CD4-positive, alpha-beta memory T cell (primary cell): ENCODE measurements around the gene DNM2. TPM values are rescaled to one million over a fixed set of nuclear protein-coding genes. Genes with fewer than 3 reads are reported as not detected.
A peak's percentile ranks its signal among the peaks of the same experiment; 100 is the strongest.

Experiments
- CTCF ChIA-PET: fragments of 350-600 bp; sonication (Branson Sonifier 250); formaldehyde crosslinking; loops from one replicate; lab custom pipeline; 2021; ENCODE audit warnings: inconsistent platforms; ENCODE audit not compliant: partially characterized antibody; lab: Charles Lee
- POLR2A ChIA-PET: fragments of 350-600 bp; sonication (Branson Sonifier 250); formaldehyde crosslinking; loops from one replicate; lab custom pipeline; 2021; ENCODE audit not compliant: partially characterized antibody; lab: Charles Lee
- DNase-seq, 5 donors: peaks; one replicate each; pipeline versions ENCODE4 v3.0.0 to v3.0.0-alpha.2; 2020 to 2022; ENCODE audit warnings: mixed read lengths in 1 of 5
- H3K27ac ChIP-seq: one replicate; pipeline ENCODE4 v1.7.0; 2013; ENCODE audit warnings: low read depth, low read length
- H3K27me3 ChIP-seq: 2 replicates; pipeline ENCODE4 v1.7.0; 2013; ENCODE audit warnings: mild to moderate bottlenecking, low read length, moderate library complexity; ENCODE audit not compliant: insufficient read depth
- H3K36me3 ChIP-seq: 2 replicates; pipeline ENCODE4 v1.7.0; 2013; ENCODE audit warnings: mild to moderate bottlenecking, low read length, moderate library complexity; ENCODE audit not compliant: insufficient read depth
- H3K4me1 ChIP-seq: 2 replicates; pipeline ENCODE4 v1.7.0; 2013; ENCODE audit warnings: mild to moderate bottlenecking, low read length, moderate library complexity; ENCODE audit not compliant: insufficient read depth
- H3K4me3 ChIP-seq, 2 donors: one replicate each; pipeline ENCODE4 v1.7.0; 2013; ENCODE audit warnings: low read length in 2 of 2, mild to moderate bottlenecking in 1 of 2
- H3K9me3 ChIP-seq, 2 donors: one replicate each; pipeline ENCODE4 v1.7.0; 2013; ENCODE audit warnings: low read length in 2 of 2, control low read depth in 1 of 2; ENCODE audit not compliant: control insufficient read depth in 1 of 2
- H3K27ac Mint-ChIP-seq, 7 donors: one replicate each; pipeline ENCODE4 v1.8.0; 2020 to 2021; ENCODE audit warnings: mixed read lengths in 7 of 7, mild to moderate bottlenecking in 6 of 7, inconsistent platforms in 3 of 7, moderate library complexity in 3 of 7
- H3K27me3 Mint-ChIP-seq, 2 donors: one replicate each; pipeline ENCODE4 v1.8.0; 2020 to 2021; ENCODE audit warnings: mixed read lengths in 2 of 2
- H3K36me3 Mint-ChIP-seq, 2 donors: one replicate each; pipeline ENCODE4 v1.8.0; 2020 to 2021; ENCODE audit warnings: mixed read lengths in 2 of 2, inconsistent platforms in 1 of 2, mild to moderate bottlenecking in 1 of 2
- H3K4me1 Mint-ChIP-seq, 4 donors: one replicate each; pipeline ENCODE4 v1.8.0; 2020 to 2021; ENCODE audit warnings: mixed read lengths in 4 of 4, mild to moderate bottlenecking in 1 of 4
- H3K4me3 Mint-ChIP-seq, 8 donors: one replicate each; pipeline ENCODE4 v1.8.0; 2020 to 2021; ENCODE audit warnings: mixed read lengths in 8 of 8, mild to moderate bottlenecking in 7 of 8, moderate library complexity in 6 of 8, inconsistent platforms in 3 of 8
- H3K9me3 Mint-ChIP-seq, 8 donors: one replicate each; pipeline ENCODE4 v1.8.0; 2020 to 2021; ENCODE audit warnings: mixed read lengths in 8 of 8, mild to moderate bottlenecking in 5 of 8, inconsistent platforms in 3 of 8, moderate library complexity in 1 of 8
- intact Hi-C: fragments of 100-400 bp; cut with micrococcal nuclease; formaldehyde crosslinking; loops from one replicate; pipeline ENCODE4 v1.15.1; 2023
- polyA plus RNA-seq, 2 donors: library from polyadenylated mRNA; unstranded; fragments of 300-500 nt; fragmentation: Illumina TruSeq; gene quantifications; one replicate each; pipeline ENCODE4 v1.2.3, GENCODE V29; 2021
- total RNA-seq, 2 experiments: library from RNA; stranded (reverse); gene quantifications; one replicate each; pipeline ENCODE4 v1.2.3, GENCODE V29; 2021

DNM2 gene
- total and polyA plus RNA-seq, 4 experiments from 2014 or later: 46.3 to 272 (median 174) TPM

DNA sequence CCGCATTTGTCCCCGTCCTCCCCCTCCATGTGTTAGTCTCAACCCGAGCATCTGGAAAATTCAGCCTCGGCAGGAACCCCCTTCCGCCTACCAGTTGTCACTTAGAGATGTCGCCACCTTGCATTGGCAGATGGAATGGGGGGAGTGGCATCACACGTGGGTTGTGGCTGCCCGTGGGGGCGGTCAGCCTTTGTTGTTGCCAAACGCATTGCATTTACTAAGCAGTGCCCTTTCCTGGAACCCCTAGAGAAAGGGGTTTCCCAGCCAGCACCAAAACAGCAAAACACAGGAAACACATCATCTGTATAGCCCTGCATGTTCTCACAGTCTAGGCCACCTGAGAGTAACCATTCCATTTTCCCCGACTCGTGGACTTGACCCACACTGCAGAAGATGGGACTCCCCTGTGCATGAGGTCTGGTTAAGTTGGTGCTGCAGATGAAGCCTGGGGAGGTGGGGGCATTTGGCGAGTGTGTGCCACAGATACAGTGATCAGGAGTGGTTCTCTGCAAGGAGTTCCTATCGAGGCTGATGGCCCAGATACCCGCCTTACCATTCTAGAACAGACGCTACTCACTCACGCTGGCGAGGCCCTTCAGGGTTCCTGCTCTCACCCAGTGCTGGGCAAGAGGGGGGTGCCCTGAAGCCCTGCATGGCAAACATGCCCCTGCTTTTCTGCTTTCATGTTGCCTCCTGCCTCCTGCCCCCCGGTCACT lies 79.8 kb downstream of the DNM2 start:
- H3K27ac Mint-ChIP-seq: peak overlapping the region; percentile 97 to 99 (median 98)
- H3K9me3 ChIP-seq: no peaks in the 10 kb centered on the region
- H3K27me3 Mint-ChIP-seq: no peaks in the 10 kb centered on the region
- H3K36me3 ChIP-seq: peaks cover 55% of the 10 kb centered on the region
- peak; percentile 85 to 97 (median 88) for DNase-seq
- peaks cover 40% of the 10 kb centered on the region for H3K4me1 ChIP-seq
- H3K27ac ChIP-seq: peak overlapping the region; percentile 75
- intact Hi-C loops: loop anchor here (1.0 kb wide), 2 partner anchors 67 to 80 kb away; no protein-coding TSS in a partner anchor
- CTCF ChIA-PET: interaction anchor here (0.9 to 1.2 kb wide), 2 partner anchors 68 to 80 kb away, joined by 3 to 6 read pairs; partner anchors contain the start of gene DNM2
- H3K4me1 Mint-ChIP-seq: peaks cover 20 to 45% (median 29%) of the 10 kb centered on the region in 4 donors
- no peaks in the 10 kb centered on the region for H3K27me3 ChIP-seq
- H3K36me3 Mint-ChIP-seq: peaks cover 25 to 64% of the 10 kb centered on the region in 2 donors
- H3K4me3 ChIP-seq: peak overlapping the region in 1 of 2 donors; percentile 29
- peak overlapping the region; percentile 78 to 90 (median 86) for H3K4me3 Mint-ChIP-seq
- POLR2A ChIA-PET: interaction anchor here (0.7 to 2.7 kb wide), 7 partner anchors 34 to 147 kb away, joined by 3 to 11 read pairs (median 3); partner anchors contain the start of genes DNM2, QTRT1 and TMED1
- H3K9me3 Mint-ChIP-seq: peaks cover 0 to 2% (median 0%) of the 10 kb centered on the region in 8 donors

DNA sequence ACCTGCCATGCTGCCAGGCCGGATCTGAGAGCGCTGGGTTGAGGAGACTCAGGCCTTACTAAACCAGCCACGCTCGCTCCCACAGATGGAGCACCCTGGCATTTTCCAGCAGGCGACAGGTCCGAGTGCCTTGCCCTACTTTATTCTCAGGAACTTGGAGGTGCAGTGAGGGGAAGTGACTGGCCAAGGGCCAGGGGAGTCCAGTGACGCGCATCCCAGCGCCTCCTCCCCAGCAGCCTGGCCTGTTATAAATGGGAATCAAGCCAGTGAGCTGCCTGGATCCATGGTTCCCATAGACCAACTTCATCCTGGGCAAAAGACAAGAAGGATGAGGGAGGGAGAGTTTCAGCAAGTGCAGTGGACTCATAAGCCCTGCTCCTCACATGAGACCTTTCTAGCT lies 82.6 kb downstream of the DNM2 start:
- Histone ChIP-seq H3K27me3 (no peaks in the 10 kb centered on the region), H3K9me3 (no peaks in the 10 kb centered on the region), H3K4me3 (no peak overlapping the region), H3K36me3 (peaks cover 56% of the 10 kb centered on the region), H3K4me1 (peaks cover 36% of the 10 kb centered on the region), H3K27ac (no peak overlapping the region)
- H3K27me3 Mint-ChIP-seq: no peaks in the 10 kb centered on the region
- peaks cover 14 to 49% (median 25%) of the 10 kb centered on the region in 4 donors for H3K4me1 Mint-ChIP-seq
- H3K27ac Mint-ChIP-seq: peak overlapping the region in 3 of 7 donors; percentile 37 to 98 (median 65)
- DNase-seq: no peak
- ChIA-PET CTCF (interaction anchor here (0.6 to 1.6 kb wide), 5 partner anchors 21 to 138 kb away, joined by 3 to 5 read pairs (median 3); partner anchors contain the start of gene DNM2), POLR2A (interaction anchor here (0.7 to 1.4 kb wide), 2 partner anchors 36 to 41 kb away, joined by 3 to 4 read pairs; partner anchors contain the start of gene TMED1)
- no peak overlapping the region for H3K4me3 Mint-ChIP-seq
- intact Hi-C loops: no loop called here
- H3K9me3 Mint-ChIP-seq: peaks cover 0 to 2% (median 0%) of the 10 kb centered on the region in 8 donors
- peaks cover 35 to 64% of the 10 kb centered on the region in 2 donors for H3K36me3 Mint-ChIP-seq

DNA sequence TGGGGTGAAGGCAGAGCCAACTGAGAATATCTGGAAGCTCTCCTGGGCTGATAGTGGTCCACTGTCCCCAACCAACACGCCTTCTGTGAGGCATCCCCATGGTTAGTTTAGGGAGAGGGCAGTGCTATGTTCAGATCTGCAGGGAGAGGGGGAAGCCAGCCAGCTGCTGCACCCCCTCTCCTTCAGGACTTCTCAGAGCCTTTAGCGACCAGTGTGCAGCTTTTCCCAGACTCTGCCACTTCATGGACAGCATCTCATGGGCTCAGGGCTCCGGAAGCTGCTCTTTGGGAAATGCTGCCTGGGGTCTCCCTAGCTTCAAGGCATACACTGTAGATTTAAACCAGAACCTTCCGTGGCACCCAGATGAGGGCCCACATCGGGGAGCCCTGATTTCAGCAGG lies 84.6 kb downstream of the DNM2 start:
- Histone ChIP-seq H3K4me3 (no peak overlapping the region), H3K27me3 (no peaks in the 10 kb centered on the region), H3K4me1 (peaks cover 16% of the 10 kb centered on the region), H3K27ac (no peak overlapping the region), H3K9me3 (no peaks in the 10 kb centered on the region), H3K36me3 (peaks cover 52% of the 10 kb centered on the region)
- DNase-seq: no peak
- H3K27ac Mint-ChIP-seq: peak overlapping the region in 2 of 7 donors; percentile 32 to 52
- no peaks in the 10 kb centered on the region for H3K27me3 Mint-ChIP-seq
- peaks cover 0 to 2% (median 0%) of the 10 kb centered on the region in 8 donors for H3K9me3 Mint-ChIP-seq
- ChIA-PET POLR2A (no interaction called here), CTCF (no interaction called here)
- intact Hi-C loops: no loop called here
- no peak overlapping the region for H3K4me3 Mint-ChIP-seq
- H3K36me3 Mint-ChIP-seq: peaks cover 34 to 63% of the 10 kb centered on the region in 2 donors
- H3K4me1 Mint-ChIP-seq: peaks cover 8 to 33% (median 13%) of the 10 kb centered on the region in 4 donors

DNA sequence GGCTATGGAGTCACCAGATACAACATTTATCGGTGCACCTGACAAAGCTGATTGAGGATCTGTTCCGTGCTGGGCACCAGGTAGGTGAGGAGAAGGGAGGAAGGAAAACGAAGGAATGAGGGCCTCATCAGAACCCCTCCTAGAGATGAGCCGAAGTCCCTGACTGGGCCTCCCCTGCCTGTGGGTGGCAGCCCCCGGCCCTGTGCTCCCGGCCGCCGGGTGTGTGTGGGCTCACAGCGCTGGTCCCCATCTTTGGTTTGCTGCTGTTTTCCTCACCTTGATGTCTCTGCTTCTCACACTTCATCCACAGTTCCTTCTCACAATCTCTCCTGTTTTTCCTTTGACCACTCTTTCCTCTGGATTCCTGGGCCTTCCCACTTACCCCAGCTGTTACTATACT lies 85.4 kb downstream of the DNM2 start:
- no peak overlapping the region for H3K27ac ChIP-seq
- Mint-ChIP-seq H3K4me3 (no peak overlapping the region), H3K27ac (peak overlapping the region in 6 of 7 donors; percentile 6 to 78 (median 48)), H3K36me3 (peaks cover 38 to 57% of the 10 kb centered on the region in 2 donors), H3K4me1 (peaks cover 3 to 27% (median 7%) of the 10 kb centered on the region in 4 donors), H3K9me3 (peaks cover 0 to 1% (median 0%) of the 10 kb centered on the region in 8 donors), H3K27me3 (no peaks in the 10 kb centered on the region)
- no peaks in the 10 kb centered on the region for H3K9me3 ChIP-seq
- intact Hi-C loops: no loop called here
- peaks cover 9% of the 10 kb centered on the region for H3K4me1 ChIP-seq
- H3K4me3 ChIP-seq: no peak overlapping the region
- ChIA-PET POLR2A (no interaction called here), CTCF (no interaction called here)
- no peak for DNase-seq
- H3K36me3 ChIP-seq: peaks cover 52% of the 10 kb centered on the region
- H3K27me3 ChIP-seq: no peaks in the 10 kb centered on the region

DNA sequence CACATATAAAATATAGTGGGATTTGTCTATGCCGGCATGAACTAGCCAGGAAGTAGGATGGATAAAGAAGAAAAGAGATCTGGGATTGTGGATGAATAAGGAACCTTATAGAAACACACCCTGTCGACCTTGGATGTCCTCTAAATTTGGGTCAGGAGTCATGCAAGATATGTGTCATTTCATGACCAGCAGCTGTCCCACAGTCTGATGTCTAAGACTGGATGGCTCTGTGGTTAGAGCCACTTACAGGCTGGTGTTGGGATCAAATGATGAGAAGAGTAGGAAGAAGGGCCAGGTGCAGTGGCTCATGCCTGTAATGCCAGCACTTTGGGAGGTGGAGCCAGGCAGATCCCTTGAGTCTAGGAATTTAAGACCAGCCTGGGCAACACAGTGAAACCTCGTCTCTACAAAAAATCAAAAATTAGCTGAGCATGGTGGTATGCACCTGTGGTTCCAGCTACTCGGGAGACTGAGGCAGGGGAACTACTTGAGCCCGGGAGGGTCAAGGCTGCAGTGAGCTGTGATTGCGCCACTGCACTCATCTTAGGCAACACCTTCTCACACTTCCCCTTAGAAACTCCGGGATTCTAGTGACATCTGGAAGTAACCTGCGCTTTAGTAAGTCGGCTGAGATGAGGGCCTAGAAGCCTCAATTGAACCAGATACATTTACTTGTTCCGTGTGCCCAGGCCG lies 87.3 kb downstream of the DNM2 start:
- peaks cover 0 to 2% (median 0%) of the 10 kb centered on the region in 8 donors for H3K9me3 Mint-ChIP-seq
- peaks cover 50% of the 10 kb centered on the region for H3K36me3 ChIP-seq
- H3K27me3 ChIP-seq: no peaks in the 10 kb centered on the region
- no peak overlapping the region for H3K4me3 ChIP-seq
- CTCF ChIA-PET: interaction anchor here (1.1 kb wide), 1 partner anchor 33 kb away, joined by 3 read pairs; no protein-coding TSS in a partner anchor
- H3K36me3 Mint-ChIP-seq: peaks cover 44 to 63% of the 10 kb centered on the region in 2 donors
- peaks cover 13 to 29% (median 17%) of the 10 kb centered on the region in 4 donors for H3K4me1 Mint-ChIP-seq
- H3K27ac Mint-ChIP-seq: peak overlapping the region in 6 of 7 donors; percentile 15 to 67 (median 40)
- no peaks in the 10 kb centered on the region for H3K9me3 ChIP-seq
- no peaks in the 10 kb centered on the region for H3K27me3 Mint-ChIP-seq
- no peak for DNase-seq
- no peak overlapping the region for H3K27ac ChIP-seq
- no peak overlapping the region for H3K4me3 Mint-ChIP-seq
- peaks cover 17% of the 10 kb centered on the region for H3K4me1 ChIP-seq
- intact Hi-C loops: no loop called here
- POLR2A ChIA-PET: no interaction called here

DNA sequence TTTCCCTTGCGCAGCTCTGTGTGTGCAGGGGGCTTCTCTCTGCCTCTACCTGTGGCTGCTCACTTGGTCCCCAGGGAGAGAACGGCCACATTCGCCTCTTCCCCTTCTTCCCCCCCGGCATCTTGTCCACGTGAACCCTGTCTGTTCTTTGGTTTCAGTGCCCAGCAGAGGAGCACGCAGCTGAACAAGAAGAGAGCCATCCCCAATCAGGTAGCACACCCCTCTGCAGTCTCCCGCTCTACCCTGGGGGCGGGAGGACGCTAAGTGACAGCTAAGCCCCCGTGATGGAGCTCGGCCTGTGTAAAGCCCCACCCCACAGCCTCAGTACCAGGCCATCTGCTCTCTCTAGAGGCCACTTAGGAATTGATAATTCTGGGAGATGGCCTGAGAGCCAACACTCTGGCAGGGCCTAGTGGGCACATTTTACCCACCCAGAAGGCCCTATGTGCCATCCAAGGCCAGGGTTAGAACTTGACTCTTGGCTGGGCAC lies 87.9 kb downstream of the DNM2 start:
- H3K36me3 Mint-ChIP-seq: peaks cover 40 to 62% of the 10 kb centered on the region in 2 donors
- Histone ChIP-seq H3K4me3 (no peak overlapping the region), H3K27ac (no peak overlapping the region), H3K27me3 (no peaks in the 10 kb centered on the region), H3K9me3 (no peaks in the 10 kb centered on the region), H3K36me3 (peaks cover 50% of the 10 kb centered on the region), H3K4me1 (peaks cover 17% of the 10 kb centered on the region)
- H3K4me1 Mint-ChIP-seq: peaks cover 13 to 31% (median 19%) of the 10 kb centered on the region in 4 donors
- H3K27me3 Mint-ChIP-seq: no peaks in the 10 kb centered on the region
- ChIA-PET POLR2A (interaction anchor here (0.6 kb wide), 1 partner anchor 1752 kb away, joined by 3 read pairs; no protein-coding TSS in a partner anchor), CTCF (interaction anchor here (1.1 kb wide), 1 partner anchor 33 kb away, joined by 3 read pairs; no protein-coding TSS in a partner anchor)
- peak overlapping the region in 4 of 7 donors; percentile 4 to 49 (median 20) for H3K27ac Mint-ChIP-seq
- no peak overlapping the region for H3K4me3 Mint-ChIP-seq
- no peak for DNase-seq
- H3K9me3 Mint-ChIP-seq: peaks cover 0 to 2% (median 0%) of the 10 kb centered on the region in 8 donors
- intact Hi-C loops: no loop called here
